Mesodermal cell (in vitro differentiated cells): ENCODE measurements around the gene DLX6.

ENCODE experiments used
- H3K27ac ChIP-seq: 2 replicates; pipeline ENCODE4 v1.7.0; 2013; ENCODE audit warnings: mild to moderate bottlenecking, low read depth, low read length, moderate library complexity; ENCODE audit not compliant: severe bottlenecking
- H3K36me3 ChIP-seq: 2 replicates; pipeline ENCODE4 v1.7.1; 2013; ENCODE audit warnings: mild to moderate bottlenecking, low read length, moderate library complexity; ENCODE audit not compliant: control insufficient read depth, insufficient read depth
- H3K4me1 ChIP-seq: one replicate; pipeline ENCODE4 v1.7.1; 2013; ENCODE audit warnings: mild to moderate bottlenecking, low read length; ENCODE audit not compliant: insufficient read depth, control insufficient read depth, poor library complexity, severe bottlenecking
- H3K4me3 ChIP-seq: 2 replicates; pipeline ENCODE4 v1.7.0; 2013; ENCODE audit warnings: low read length, control low read depth, mild to moderate bottlenecking; ENCODE audit not compliant: insufficient read depth, poor library complexity, severe bottlenecking; ENCODE audit errors: extremely low read depth
- H3K9me3 ChIP-seq: 2 replicates; pipeline ENCODE4 v1.7.1; 2013; ENCODE audit warnings: mild to moderate bottlenecking, low read length, moderate library complexity; ENCODE audit not compliant: control insufficient read depth
- WGBS, 2 experiments: methylation state at CpG; one replicate each; pipeline ENCODE4 v1.1.5; 2013; ENCODE audit warnings: missing lambda C conversion rate in 2 of 2; ENCODE audit not compliant: insufficient coverage in 2 of 2; 5-methylcytosine and 5-hydroxymethylcytosine counted together

Gene DLX6

GRCh38 chr7:96996111-96996957 lies 9.0 kb upstream of the DLX6 start:
- Histone ChIP-seq H3K36me3 (no peaks in the 10 kb centered on the region), H3K9me3 (peaks cover 7% of the 10 kb centered on the region), H3K4me3 (no peak overlapping the region), H3K27ac (no peak overlapping the region), H3K4me1 (peaks cover 4% of the 10 kb centered on the region)
- WGBS, 2 experiments: 0 to 2% methylated on average over 20 to 21 of the region's 32 CpGs

DNA sequence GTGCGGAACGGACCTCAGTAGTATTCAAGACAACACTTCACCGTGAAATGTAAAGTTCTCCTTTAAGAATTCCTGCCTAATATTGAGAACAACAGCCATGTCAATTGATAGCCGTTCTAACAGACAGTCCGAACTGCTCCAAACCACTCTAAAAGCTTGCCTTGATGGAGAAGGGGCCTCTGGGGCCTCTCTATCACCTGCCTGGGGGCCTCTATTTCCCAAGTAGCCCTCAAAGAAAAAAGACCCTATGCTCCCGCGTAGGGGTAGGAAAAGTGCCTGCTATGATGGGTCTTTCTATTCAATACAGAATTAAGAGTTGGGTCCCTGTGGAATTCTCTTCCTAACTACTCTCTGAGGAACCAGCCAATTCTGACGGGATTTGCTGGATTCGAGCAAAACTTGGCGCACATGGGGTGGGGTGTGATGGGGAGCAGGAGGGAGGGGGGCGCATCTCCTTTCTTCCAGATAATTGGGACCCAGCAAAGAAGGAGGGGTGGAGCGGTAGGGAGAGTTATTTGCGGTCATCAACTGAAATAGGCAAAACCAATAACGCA lies 8.3 kb upstream of the DLX6 start:
- Histone ChIP-seq H3K27ac (no peak overlapping the region), H3K9me3 (peaks cover 7% of the 10 kb centered on the region), H3K36me3 (no peaks in the 10 kb centered on the region), H3K4me1 (peaks cover 4% of the 10 kb centered on the region), H3K4me3 (no peak overlapping the region)
- 0 to 18% methylated on average over 2 to 5 of the region's 14 CpGs for WGBS, 2 experiments

GRCh38 chr7:96997512-96998032 lies 7.8 kb upstream of the DLX6 start:
- Histone ChIP-seq H3K27ac (no peak overlapping the region), H3K4me3 (no peak overlapping the region), H3K9me3 (peaks cover 7% of the 10 kb centered on the region), H3K36me3 (no peaks in the 10 kb centered on the region), H3K4me1 (peaks cover 4% of the 10 kb centered on the region)
- 4 to 5% methylated on average over 15 to 19 of the region's 23 CpGs for WGBS, 2 experiments

- H3K4me3 ChIP-seq: no peak overlapping the region
- no peaks in the 10 kb centered on the region for H3K36me3 ChIP-seq
- peaks cover 4% of the 10 kb centered on the region for H3K4me1 ChIP-seq
- no peak overlapping the region for H3K27ac ChIP-seq
- WGBS, 2 experiments: 0% methylated on average over 4 of the region's 11 CpGs; no CpG with 5 or more reads in 1 of the 2 experiments
- H3K9me3 ChIP-seq: peaks cover 7% of the 10 kb centered on the region
Measured at GRCh38 chr7:96998333-96998732, 7.0 kb upstream of the DLX6 start.

DNA sequence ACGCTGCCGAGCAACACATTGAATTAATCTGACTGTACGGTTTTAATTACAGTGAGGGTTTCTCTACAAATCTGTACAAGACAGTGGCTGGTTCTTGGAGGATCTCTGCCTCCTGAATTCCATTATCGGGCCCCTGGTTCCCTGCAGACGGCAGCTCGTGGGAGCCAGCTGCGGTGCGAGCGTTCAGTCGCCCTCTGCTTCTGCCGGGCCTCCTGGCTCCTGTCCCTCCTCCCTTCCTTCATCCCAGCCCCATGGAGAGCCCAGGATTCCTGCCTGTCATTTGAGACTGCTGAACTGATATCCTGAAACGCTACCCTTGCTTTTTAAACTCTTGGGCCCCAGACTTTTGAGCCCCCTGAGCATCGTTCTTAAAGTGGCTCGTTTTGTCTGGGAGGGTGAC lies 6.6 kb upstream of the DLX6 start:
- 2 to 3% methylated on average over 13 to 14 of the region's 14 CpGs for WGBS, 2 experiments
- Histone ChIP-seq H3K9me3 (peaks cover 4% of the 10 kb centered on the region), H3K27ac (no peak overlapping the region), H3K4me1 (peaks cover 4% of the 10 kb centered on the region), H3K36me3 (no peaks in the 10 kb centered on the region), H3K4me3 (no peak overlapping the region)

DNA sequence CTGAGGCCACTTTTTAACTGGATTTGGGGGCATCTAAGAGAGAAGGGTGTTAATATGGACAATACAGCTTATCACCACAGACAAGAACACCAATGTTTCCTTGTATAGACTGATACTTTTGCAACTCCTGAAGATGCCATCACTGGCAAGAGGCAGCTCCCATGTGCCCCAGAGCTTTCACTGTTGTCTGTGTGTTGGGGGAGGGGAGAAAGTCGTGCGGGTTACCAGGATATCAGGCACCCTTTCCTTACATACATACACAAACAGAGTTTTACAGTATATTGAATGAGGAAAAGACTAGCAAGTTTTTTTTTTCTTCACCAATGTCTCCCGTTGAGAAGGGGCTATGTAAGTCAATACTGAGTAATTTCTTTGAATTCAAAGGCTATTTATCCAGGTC lies 4.1 kb upstream of the DLX6 start:
- H3K4me3 ChIP-seq: no peak overlapping the region
- no peaks in the 10 kb centered on the region for H3K9me3 ChIP-seq
- no peak overlapping the region for H3K27ac ChIP-seq
- no peaks in the 10 kb centered on the region for H3K36me3 ChIP-seq
- no CpG with 5 or more reads among the region's 3 CpGs for WGBS, 2 experiments
- peaks cover 4% of the 10 kb centered on the region for H3K4me1 ChIP-seq

DNA sequence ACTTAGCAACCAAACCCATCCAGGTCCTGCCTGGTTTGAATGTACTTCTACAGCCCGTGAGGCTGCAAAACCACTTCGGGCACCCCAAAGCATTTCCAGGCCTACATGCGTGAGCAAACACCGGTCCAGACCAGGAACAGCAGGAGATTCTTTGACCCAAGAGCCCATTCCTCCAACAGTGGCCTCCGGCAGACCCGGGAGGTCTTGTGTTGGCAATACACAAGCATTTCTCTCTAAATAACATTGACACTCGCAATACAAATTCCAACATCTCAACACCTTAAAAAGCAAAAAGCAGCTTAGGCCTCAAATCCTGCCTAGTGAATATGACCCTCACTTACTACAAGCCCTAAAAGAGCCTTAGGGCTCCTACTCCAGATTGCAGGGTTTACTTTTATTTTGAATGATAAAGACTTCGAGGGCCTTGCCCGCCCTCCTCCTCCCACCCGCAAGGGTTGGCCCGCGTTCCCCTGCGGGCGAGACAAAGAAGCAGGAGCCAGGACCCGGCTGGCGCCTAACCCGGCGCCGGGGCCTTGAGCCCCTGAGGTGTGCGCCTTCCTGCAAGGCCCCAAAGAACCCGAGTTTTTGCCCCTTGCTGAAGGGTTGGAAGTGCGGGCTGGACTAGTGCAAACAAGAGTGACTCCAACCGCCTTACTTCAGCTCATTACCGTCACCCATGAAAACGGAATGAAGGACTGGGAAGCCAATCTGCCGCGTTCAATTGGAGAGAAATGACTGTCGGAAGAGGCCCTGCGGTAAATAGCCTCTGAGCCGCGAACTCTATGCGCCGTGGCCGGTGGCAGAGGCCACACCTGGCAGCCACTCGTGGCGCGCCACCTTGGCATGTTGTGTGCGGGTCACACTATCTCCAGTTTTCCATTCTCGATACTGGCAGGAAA lies 3.4 kb upstream of the DLX6 start:
- Histone ChIP-seq H3K36me3 (no peaks in the 10 kb centered on the region), H3K27ac (no peak overlapping the region), H3K4me1 (peaks cover 4% of the 10 kb centered on the region), H3K9me3 (no peaks in the 10 kb centered on the region), H3K4me3 (no peak overlapping the region)
- WGBS, 2 experiments: 10 to 13% methylated on average over 29 of the region's 39 CpGs

- H3K4me1 ChIP-seq: peaks cover 4% of the 10 kb centered on the region
- 7% methylated on average over 12 to 13 of the region's 22 CpGs for WGBS, 2 experiments
- no peak overlapping the region for H3K4me3 ChIP-seq
- no peak overlapping the region for H3K27ac ChIP-seq
- H3K9me3 ChIP-seq: no peaks in the 10 kb centered on the region
- no peaks in the 10 kb centered on the region for H3K36me3 ChIP-seq
Measured at GRCh38 chr7:97002555-97003261, 2.6 kb upstream of the DLX6 start.

DNA sequence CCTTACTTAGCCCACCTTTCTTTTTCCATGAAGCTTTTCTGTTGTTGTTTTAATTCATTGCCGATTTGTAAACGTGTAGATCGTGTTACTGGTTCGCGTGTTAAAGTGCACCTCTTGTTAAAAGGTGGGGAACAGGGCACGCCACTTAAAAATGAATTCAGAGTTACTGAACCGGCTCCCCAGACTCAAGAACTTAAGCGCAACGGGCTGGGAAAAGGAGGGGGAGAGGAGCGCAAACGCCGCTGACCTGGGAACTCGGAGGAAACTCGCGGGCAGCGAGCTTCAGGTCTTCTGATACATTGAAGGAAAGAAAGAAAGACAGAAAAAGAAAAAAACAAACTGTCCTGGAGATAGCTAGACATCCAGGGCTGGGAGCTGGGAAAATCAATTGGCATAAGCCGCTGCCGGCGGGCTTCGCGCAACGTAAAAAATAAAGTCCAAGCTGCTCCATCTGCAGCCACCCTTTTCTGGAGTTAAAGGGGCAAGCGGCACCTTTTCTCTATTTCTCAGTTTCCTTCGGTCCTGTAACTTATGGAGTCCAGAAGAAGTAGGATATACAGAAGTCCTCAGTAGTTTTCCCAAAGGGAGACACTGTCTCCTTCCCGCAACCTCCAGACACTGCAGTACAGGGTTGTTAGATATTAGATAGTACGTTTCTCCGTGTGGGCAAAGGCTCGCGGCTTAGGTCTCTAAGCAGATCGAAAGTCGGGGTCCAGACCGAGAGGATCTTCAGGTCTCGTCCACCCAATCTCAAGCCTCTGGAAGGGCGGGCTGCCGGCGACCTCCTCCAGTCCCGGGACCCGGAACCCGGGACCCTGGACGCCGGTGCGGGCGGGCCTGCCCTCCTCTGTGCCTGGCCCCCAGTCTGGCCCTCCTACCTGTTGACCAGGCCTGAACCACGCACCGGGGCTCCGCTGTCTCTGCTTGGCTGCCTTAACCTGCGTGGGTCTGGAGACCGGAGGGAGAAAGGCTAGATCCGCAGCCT lies 1.8 kb upstream of the DLX6 start:
- H3K4me3 ChIP-seq: no peak overlapping the region
- WGBS, 2 experiments: 1% methylated on average over 33 to 38 of the region's 49 CpGs

More for the DNA sequence above, 1.8 kb upstream of the DLX6 start:
- H3K4me1 ChIP-seq: no peaks in the 10 kb centered on the region
- no peak overlapping the region for H3K27ac ChIP-seq
- H3K36me3 ChIP-seq: no peaks in the 10 kb centered on the region
- H3K9me3 ChIP-seq: no peaks in the 10 kb centered on the region
